ENCODE data around the gene CFAP54. TPM values are rescaled to one million over a fixed set of nuclear protein-coding genes. Genes with fewer than 3 reads are reported as not detected.
A peak's percentile ranks its signal among the peaks of the same experiment; 100 is the strongest.

The CFAP54 gene
- total RNA-seq, 1 experiment from 2014 or later = 3.4 TPM

DNA sequence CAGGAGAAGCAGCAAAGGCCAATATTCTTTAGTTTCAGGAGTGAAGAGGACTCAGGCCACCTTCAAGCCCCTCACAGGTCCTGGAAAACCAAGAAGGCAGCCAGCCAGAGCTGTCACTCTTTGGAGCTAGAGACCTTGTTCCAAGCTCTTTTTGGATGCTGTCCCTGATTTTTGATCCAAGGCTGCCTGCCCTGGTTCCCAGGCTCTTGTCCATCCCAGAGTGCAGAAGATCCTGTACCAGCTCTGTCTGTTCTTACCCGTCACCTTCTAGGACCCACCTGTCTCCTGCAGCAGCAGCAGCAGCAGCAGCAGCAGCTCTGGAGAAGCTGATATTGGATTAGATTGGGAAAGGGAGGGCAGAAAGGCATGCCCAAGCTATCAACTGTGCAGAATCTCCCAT is 260.6 kb downstream of the CFAP54 start:
- no peak for DNase-seq (ENCODE audit: low read depth)

DNA sequence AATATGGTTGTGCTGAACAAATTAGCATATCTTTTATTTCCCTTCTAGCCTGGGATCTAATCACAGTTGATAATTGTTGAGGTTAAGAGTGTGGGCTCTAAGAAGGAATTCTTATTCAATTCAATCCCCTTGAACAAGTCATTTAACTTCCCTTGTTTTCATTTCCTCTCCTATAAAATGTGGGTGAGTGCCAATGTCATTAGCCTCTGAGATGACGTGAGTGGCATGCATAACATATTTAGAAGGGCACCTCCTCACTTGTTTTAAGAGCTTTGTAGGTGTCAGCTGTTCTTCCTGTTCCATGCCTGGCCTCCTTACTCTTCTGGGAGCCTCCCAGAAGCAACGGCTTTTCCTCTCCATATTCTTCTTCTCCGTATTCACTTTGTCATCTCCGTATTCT is 262.2 kb downstream of the CFAP54 start:
- no peak for DNase-seq (ENCODE audit: low read depth)

DNA sequence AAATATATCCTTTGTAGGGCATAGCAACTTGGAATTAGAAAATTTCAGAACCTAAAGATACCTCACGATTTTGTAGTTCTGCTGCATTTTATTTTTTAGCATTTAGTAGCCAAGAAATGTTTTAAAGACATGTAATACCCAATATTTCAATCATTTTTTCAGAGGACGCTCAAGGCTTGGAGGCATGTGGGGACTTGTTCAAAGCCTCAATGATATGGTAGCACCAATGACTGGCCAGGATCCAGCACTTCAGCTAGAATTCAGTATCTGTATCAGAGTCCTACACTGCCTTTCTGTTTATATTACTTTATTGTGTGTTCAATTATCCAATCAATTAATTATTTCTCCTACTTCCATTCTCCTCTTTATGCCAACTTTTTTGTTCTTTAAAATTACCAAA is 262.8 kb downstream of the CFAP54 start:
- DNase-seq (ENCODE audit: low read depth) = no peak

DNA sequence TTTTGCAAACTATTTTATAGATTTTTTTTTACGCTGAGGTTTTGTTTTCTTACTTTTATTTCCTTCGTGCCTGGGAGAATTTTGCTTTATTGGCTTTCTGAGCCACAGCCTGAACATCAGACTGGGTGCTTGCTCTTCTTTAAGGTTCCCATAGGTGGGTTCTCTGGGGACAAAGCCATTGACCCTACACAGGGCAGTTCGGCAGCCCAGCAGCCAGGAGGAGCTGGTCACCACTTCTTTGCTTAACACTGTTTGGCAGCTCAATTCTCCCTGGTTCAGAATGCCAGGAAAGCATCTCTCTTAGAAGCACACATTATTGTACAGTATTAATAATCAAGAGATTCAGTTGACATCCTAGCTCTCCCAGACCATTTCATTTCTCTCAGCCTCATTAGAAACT is 276.9 kb downstream of the CFAP54 start:
- no peak for DNase-seq (ENCODE audit: low read depth)

DNA sequence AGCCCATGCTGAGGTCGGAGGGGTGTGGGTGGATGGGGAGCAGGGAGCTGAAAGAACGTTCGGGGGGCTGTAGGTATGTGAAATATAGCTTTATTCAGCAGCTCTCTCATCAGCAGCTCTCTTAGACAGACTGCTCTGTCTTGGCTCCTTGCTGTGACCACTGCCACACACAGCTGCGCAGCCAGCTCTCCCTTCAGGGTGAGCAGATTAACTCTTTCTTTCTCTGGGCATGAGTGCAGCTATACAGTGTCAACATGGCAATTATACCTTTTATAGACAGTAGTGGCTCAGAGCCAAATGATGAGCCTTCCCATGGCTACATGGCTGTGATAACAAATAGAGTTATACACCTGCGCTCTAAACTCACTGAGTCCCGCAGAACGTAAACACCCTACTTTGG is 280.0 kb downstream of the CFAP54 start:
- DNase-seq (ENCODE audit: low read depth) = no peak

DNA sequence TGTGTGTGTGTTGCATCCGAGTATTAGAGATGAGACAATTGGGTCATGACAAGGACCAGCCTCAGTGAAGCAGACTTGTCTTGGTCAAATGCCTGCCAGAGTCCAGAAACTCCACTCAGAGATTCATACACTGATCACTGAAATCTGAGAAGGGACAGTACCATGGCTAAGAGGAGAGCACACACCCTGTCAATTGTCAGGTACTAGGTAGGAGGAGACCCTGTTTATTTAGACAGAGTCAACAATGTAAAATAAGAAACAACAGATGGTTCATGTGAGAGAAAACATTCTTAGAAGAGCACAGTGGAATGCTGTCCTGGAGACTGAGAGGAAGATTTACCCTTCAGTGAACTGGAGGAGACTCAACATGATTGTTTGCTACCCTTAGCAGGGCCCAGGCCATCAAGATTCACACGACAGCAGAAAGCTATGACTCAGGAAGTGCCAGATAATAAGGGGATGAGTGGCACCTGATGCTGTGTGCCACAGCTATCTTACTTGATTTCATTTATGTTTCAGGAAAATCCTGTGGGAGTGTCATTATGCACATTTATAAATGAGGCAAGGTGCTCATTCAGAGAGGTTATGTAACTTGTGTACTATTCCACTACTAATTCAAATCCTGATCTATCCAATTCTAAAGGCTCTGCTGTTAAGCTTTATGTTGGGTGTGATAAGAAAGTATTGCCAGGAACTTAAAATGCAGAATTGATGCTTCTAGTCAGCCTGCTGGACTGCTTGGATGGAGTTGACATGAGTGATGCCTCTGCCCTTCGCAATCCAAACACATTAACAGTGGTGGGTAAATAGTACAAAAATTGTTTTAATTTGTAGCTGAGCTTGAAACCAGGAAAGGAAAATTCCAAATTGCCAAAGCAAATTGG is 281.1 kb downstream of the CFAP54 start:
- no peak for DNase-seq (ENCODE audit: low read depth)

DNA sequence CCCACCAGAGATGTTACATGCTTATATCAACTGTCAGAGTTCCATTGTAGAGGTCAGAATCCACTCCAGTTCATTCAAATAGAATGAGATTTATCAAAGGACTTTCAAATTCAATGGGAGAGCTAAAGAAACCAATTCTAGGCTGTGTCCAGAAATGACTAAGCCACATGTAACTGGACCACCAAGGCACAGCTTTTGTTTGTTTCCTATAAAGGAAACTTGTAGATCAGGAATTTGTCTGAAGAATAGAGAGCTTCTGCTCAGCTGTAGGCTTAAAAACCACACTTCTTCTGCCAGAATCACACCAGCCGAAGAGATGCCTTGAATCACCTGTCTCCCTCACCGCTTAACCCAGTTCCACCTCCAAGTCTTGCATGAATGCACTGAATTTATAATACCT is 283.7 kb downstream of the CFAP54 start:
- DNase-seq (ENCODE audit: low read depth) = no peak

DNA sequence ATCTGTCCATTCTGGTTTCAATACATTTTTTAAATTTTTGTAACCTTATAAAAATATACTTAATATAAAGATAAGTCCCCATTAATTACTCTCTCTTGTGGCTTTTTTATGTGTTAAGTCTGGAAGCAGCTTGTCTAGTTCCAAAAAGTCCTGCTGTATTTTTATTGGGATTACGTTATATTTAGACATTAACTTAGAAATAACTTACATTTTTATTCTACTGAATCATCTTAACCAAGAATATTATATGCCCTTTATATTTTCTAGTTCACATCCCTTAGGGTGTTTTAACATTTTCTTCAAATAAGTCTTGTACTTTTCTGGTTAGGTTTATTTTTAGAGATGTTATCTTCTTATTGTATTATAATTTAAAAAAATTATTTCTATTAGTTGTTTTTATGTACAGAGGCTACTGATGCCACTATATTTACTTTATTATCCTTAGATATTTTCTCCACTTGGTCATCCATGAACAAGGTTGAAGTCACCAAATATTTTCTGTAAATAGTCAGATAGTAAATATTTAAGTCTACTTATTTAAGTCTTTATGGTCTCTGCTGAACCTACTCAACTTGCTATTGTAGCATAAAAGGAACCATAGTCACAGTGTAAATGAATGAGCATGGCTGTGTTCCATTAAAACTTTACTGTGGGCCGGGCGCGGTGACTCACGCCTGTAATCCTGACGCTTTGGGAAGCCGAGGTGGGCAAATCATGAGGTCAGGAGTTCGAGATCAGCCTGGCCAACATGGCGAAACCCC is 285.3 kb downstream of the CFAP54 start:
- peak; percentile 63 for DNase-seq (ENCODE audit: low read depth)

DNA sequence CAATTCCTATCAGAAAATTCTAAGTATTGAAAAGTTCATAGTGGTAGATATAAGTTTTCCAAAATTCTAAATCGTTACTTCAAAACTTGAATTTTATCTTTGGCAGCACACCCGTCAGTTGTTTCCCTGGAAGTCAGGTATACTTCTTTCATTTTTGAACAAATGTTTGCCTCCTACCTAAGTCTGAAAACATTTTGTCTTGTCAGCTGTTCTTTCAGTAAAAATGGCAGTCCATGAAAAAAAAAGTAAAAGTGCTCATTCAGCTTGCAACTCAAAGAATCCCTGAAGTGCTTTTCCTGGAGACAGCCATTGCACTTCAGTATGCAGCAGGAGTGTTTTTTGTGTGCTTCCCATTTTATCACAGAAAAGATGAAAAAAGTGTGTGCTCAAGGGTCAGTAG is 287.5 kb downstream of the CFAP54 start:
- no peak for DNase-seq (ENCODE audit: low read depth)

DNA sequence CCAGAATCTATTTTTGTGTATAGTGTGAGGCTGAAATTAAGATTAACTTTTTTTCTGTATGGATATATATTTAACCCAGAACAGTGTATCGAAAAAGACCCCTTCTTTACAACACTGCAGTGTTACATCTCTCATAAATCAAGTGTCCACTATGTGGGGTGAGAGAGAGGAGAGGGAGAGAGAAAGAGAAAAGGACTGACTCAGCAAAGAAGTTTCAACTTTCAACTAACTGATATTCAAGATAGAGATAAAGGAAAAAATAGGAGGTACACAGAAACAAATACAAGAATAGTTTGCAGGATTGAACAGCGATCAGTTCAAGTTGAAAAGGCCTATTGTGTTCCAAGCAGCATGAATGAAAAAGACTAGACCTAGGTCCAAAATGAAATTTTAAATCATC is 291.0 kb downstream of the CFAP54 start:
- no peak for DNase-seq (ENCODE audit: low read depth)

DNA sequence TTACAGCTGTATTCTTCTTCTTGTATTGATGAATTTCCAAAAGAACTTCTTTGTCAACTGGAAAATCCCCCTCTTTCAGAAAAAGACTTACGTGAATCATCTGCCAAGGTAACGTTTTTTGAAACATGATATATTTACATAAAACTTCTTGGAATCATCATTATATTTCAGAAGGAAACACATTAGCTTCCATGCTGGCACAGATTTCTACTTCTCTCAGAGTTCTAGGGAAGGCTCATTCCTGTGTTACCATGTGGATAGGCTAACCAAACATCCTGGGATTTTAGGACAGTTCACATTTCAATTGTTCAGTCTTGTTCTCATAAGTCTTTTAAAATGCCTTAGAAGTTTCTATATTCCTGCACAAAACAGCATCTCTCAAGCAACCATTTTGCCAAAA is 297.4 kb downstream of the CFAP54 start:
- no peak for DNase-seq (ENCODE audit: low read depth)

DNA sequence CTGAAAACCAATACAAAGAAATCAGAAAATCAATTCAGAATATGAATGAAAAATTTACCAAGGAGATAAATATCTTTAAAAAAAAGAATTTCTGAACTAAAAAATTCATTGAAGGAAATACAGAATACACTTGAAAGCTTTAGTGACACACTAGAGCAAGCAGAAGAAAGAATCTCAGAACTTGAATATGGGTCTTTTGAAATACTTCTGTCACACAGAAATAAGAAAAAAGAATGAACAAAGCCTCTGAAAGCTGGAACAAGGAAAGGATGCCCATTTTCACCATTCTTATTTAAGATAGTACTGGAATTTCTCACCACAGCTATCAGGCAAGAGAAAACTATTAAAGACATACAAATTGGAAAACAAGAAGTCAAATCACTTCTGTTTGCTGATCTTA is 314.6 kb downstream of the CFAP54 start:
- DNase-seq (ENCODE audit: low read depth) = no peak

DNA sequence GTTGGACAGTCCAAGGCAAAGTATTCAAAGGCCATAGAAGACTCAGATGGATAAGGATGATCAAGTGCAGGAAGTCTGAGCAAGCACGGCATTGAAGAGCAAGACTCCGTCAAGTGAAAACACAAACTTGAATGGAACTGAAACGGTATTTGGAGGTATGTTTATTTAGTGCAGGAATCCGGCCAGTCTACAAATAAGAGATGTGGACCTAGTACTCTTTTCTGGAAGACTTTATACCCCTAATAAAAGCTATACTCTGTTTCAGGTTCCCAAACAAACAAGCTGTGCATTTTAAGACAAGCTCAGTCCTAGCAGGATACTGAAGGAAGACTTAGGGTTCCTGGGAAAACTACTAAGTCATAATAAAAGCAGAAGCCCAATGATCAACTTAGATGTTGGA is 316.9 kb downstream of the CFAP54 start:
- no peak for DNase-seq (ENCODE audit: low read depth)

DNA sequence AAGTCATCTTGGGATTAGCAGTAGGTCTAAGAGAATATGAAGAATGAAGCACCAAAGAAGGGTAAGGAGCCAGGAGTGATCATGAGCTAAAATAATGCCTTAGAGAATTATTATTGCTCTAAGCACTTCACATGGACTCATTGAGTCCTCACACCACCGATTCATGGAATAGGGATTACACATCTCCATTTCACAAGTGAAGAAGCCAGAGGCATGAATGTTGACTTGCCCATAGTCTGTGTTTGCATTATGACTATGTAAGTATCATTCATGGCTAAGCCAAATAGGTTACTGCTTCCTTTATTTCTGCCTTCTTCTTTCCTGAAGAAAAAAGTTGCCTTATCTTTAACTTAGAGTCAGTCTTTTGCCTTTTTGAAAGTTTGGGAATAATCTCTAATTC is 318.4 kb downstream of the CFAP54 start:
- DNase-seq (ENCODE audit: low read depth) = no peak

DNA sequence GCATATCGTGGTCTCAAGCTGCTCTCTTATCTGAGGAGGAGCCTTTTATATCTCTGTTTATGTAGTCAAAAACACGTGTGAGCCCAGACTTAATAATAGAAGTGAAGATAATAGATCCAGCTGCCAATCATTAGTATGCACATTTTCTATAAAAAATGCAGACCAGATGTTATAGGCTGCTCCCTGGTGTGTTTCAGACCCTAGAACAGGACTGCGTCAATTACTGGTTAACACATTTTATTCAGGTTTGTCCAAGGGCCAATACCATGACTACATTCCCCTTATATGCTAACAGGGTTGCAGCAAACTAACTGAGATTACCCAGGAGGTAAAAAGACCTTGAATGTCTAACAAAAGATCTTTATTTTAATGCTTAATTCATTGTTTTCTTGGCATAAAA is 319.2 kb downstream of the CFAP54 start:
- DNase-seq (ENCODE audit: low read depth) = no peak

DNA sequence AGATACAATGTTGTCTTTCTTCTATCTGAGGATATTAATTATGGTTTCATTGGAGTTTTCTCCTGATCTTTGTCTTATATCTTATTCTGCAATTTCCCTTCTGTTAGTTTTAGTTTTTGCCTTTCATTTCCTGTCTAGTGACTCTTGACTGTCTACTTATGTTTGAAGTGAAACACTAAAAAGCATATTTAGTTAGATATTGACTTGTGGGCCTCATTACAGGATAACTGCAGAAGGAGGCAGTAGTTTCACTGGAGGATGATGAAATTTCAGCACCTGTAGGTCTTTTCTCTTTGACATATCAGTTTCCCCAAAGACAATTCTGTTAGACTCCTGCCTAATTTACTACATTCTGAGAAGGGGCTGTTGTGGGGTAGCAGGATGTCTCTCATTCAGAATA is 320.1 kb downstream of the CFAP54 start:
- no peak for DNase-seq (ENCODE audit: low read depth)

DNA sequence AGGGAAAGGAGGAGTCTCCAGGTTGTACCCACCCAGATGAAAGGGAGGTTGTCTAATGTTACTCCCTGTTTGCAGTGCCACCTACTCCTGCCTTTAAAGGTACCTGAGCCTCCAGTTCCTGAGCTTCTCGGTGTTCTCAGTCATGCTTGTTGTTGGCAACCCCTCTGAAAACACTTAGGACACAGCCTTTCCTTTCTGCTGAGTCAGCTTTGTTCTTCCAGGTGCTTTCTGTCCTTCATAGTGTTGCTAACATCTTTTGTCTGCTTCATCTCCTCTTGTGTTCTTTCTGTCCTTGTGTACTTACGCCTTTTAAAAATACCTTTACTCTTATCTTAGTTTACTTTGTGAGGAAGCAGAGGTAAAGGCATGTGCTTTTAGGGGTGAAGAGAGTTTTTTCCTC is 320.7 kb downstream of the CFAP54 start:
- no peak for DNase-seq (ENCODE audit: low read depth)

DNA sequence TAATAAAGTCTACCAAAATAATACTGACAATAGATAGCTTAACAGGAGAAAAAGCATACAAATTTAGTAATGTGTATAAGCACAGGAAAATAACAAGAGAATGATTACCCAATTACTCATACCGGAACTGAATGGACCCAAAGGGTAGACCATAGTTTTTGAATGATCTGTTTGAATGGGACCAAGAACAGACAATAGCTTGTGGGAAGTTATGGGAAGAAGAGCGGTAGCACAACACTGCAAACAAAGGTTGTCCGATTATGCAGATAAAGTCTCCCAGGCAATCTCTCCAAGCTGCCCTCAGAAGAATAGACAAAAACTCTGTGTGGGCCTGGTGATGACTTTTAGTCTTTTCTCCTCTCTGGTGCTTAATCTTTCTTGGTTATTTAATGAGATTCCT is 321.1 kb downstream of the CFAP54 start:
- no peak for DNase-seq (ENCODE audit: low read depth)

DNA sequence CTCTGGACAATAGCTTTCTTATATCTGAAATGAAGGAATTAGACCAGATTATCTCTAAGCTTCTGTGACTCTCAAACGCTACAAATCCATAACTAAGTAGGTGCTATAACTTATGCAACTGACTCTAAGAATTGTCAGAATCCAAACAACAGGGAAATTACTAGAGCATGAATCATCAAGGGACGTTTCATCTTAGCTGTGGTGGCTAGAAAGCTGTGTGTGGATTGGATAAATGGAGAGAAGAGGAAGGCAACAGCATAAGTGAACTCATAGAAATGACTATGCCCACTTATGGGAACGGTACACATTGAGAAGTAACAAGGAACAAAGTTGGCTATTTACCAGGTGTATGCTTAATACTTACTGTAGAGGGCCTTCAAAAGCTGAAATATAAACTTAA is 321.7 kb downstream of the CFAP54 start:
- peak; percentile 84 for DNase-seq (ENCODE audit: low read depth)

DNA sequence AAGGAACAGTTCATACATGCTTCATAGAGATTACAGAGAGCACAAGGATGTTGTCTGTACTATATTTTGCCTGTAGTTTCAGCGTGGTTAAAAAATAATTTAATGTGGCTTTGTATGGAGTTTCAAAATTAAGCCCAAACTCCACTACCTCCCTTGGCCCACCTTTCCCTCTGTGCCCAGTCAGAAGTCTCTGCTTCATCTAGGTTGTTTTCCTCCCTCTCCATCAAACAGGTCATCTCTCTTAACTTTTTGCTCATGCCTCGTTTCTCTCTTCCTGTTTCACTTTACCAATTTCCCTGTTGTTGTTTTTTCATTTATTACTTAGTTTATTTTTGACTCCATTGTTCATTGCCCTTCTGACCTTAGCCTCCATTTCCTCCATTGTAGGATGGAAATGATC is 322.8 kb downstream of the CFAP54 start:
- no peak for DNase-seq (ENCODE audit: low read depth)

DNA sequence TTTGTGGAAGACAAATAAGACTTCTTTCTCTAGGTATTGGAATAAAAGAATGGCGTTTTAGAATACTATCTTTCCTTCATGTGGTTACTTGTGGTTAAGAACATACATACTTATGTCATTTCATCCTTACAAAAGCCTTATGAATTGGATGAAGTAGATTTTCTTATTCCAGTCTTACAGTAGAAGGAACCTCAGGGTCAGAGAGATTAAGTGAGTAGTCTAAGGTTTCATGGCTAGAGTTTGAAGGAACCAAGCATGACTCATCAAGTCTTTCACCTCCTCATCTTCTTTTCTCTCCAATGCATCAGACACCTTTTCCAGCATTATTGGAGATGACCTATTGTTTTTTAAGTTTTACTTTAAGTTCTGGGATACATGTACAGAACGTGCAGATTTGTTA is 324.8 kb downstream of the CFAP54 start:
- DNase-seq (ENCODE audit: low read depth) = peak; percentile 44

DNA sequence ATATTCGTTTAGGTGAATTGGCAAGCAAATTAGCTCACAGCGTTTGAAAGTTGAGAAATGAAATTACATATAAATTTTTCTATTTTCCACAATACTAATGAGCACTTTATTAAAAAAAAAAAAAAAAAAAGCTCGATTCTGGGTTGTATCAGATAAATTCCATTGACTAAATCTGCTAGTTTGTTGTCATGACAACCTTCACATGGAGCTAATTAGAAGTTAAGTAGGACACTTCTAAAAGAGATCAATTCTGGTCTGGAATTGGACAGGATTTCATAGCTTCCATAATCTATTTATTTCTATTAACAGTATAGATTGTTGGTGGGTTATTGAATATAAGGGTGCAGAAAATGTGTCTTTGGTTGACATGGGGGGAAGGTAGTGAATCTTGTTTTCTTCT is 332.2 kb downstream of the CFAP54 start:
- no peak for DNase-seq (ENCODE audit: low read depth)

DNA sequence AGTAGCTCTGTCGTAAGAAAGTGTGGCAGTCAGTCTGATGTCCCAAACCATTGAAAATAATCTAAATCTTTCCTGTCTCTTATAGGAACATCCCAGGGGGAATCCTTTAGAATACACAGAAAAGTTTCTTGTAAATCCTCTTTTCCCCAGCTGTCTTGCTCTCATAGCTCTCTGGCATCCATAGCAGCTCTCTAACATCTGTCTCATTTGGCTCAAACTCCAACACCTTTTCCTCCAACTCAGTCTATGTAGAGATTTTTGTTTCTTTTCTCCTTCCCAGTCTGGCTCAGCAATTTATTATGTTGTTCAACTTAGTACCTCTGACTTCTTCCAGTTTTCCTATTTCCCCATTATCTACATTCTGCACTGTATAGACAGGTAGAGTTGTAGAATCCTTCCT is 333.3 kb downstream of the CFAP54 start:
- DNase-seq (ENCODE audit: low read depth) = no peak

All from LHCN-M2 (cell line).